ENCODE data around the gene KRT71.
A peak's percentile ranks its signal among the peaks of the same experiment; 100 is the strongest.

The KRT71 gene

GRCh38 chr12:52573743-52574142, 20.8 kb upstream of the KRT71 start, which contains the start of gene KRT74:
Gene KRT74, minus strand, starts transcription at chr12:52573843. Its CDS starts 66 bp downstream, at chr12:52573777.
- CTCF ChIA-PET, result interaction anchor here (1.2 kb wide), 1 partner anchor 234 kb away, joined by 5 read pairs; no protein-coding TSS in a partner anchor

GRCh38 chr12:52573306-52573705, 20.4 kb upstream of the KRT71 start:
- no peak for DNase-seq (ENCODE audit: extremely low spot score)
- TF ChIP-seq ZNF384 (IDR thresholded peaks at IDR 0.05), result no peak
- TF ChIP-seq L3MBTL2 (conservative IDR thresholded peaks at IDR 0.05), result no peak
- no peak for TF ChIP-seq LEF1 (IDR thresholded peaks at IDR 0.05; ENCODE audit: borderline replicate concordance)
- TF ChIP-seq PKNOX1 (IDR thresholded peaks at IDR 0.05), result no peak
- TF ChIP-seq SP1 (IDR thresholded peaks at IDR 0.05), result no peak
- no peak for TF ChIP-seq ARNT (IDR thresholded peaks at IDR 0.05)
- no peak for TF ChIP-seq ELF4 (IDR thresholded peaks at IDR 0.05)
- TF ChIP-seq NFRKB (IDR thresholded peaks at IDR 0.05), result no peak
- CTCF ChIA-PET, result no interaction called here
- POLR2A ChIA-PET, result no interaction called here

More at GRCh38 chr12:52573743-52574142, 20.8 kb upstream of the KRT71 start, which contains the start of gene KRT74:
- TF ChIP-seq SUZ12 (IDR thresholded peaks at IDR 0.05), result no peak
- no peak for TF ChIP-seq CTBP1 (IDR thresholded peaks at IDR 0.05; ENCODE audit: borderline replicate concordance)
- no peak for TF ChIP-seq ZNF384 (IDR thresholded peaks at IDR 0.05)
- TF ChIP-seq PKNOX1 (IDR thresholded peaks at IDR 0.05), result no peak
- no peak for TF ChIP-seq ELF4 (IDR thresholded peaks at IDR 0.05)
- TF ChIP-seq BHLHE40 (IDR thresholded peaks at IDR 0.05; ENCODE audit: borderline replicate concordance), result no peak
- TF ChIP-seq FOXM1 (IDR thresholded peaks at IDR 0.05; ENCODE audit: borderline replicate concordance), result no peak
- no peak for TF ChIP-seq LEF1 (IDR thresholded peaks at IDR 0.05; ENCODE audit: borderline replicate concordance)
- no peak for TF ChIP-seq NFRKB (IDR thresholded peaks at IDR 0.05)
- no peak for TF ChIP-seq ARNT (IDR thresholded peaks at IDR 0.05)
- TF ChIP-seq FOXA1 (IDR thresholded peaks at IDR 0.05), result no peak
- no peak for TF ChIP-seq HDGF (IDR thresholded peaks at IDR 0.05; ENCODE audit: borderline replicate concordance)
- TF ChIP-seq TARDBP (IDR thresholded peaks at IDR 0.05), result no peak
- no peak for TF ChIP-seq FOXK2 (IDR thresholded peaks at IDR 0.05)
- no peak for DNase-seq (ENCODE audit: extremely low spot score)
- POLR2A ChIA-PET, result no interaction called here

GRCh38 chr12:52570511-52570910, 17.6 kb upstream of the KRT71 start:
- CTCF ChIA-PET, result no interaction called here
- TF ChIP-seq TARDBP (IDR thresholded peaks at IDR 0.05) (no peak), HDGF (IDR thresholded peaks at IDR 0.05; ENCODE audit: borderline replicate concordance) (no peak), SP1 (IDR thresholded peaks at IDR 0.05) (no peak), ZNF384 (IDR thresholded peaks at IDR 0.05) (no peak), BHLHE40 (IDR thresholded peaks at IDR 0.05; ENCODE audit: borderline replicate concordance) (no peak), ELF4 (IDR thresholded peaks at IDR 0.05) (no peak), FOXA1 (IDR thresholded peaks at IDR 0.05) (no peak), FOXK2 (IDR thresholded peaks at IDR 0.05) (no peak), FOXM1 (IDR thresholded peaks at IDR 0.05; ENCODE audit: borderline replicate concordance) (no peak), LEF1 (IDR thresholded peaks at IDR 0.05; ENCODE audit: borderline replicate concordance) (no peak)
- DNase-seq (ENCODE audit: extremely low spot score), result no peak
- POLR2A ChIA-PET, result no interaction called here

- no peak for TF ChIP-seq L3MBTL2 (conservative IDR thresholded peaks at IDR 0.05)
- no peak for TF ChIP-seq FOXM1 (IDR thresholded peaks at IDR 0.05; ENCODE audit: borderline replicate concordance)
- TF ChIP-seq ARNT (IDR thresholded peaks at IDR 0.05), result no peak
- TF ChIP-seq CTBP1 (IDR thresholded peaks at IDR 0.05; ENCODE audit: borderline replicate concordance), result no peak
- no peak for TF ChIP-seq SUZ12 (IDR thresholded peaks at IDR 0.05)
- TF ChIP-seq BHLHE40 (IDR thresholded peaks at IDR 0.05; ENCODE audit: borderline replicate concordance), result no peak
- no peak for TF ChIP-seq FOXK2 (IDR thresholded peaks at IDR 0.05)
- TF ChIP-seq PKNOX1 (IDR thresholded peaks at IDR 0.05), result no peak
- no peak for TF ChIP-seq LEF1 (IDR thresholded peaks at IDR 0.05; ENCODE audit: borderline replicate concordance)
- no peak for TF ChIP-seq HDGF (IDR thresholded peaks at IDR 0.05; ENCODE audit: borderline replicate concordance)
- no peak for TF ChIP-seq TARDBP (IDR thresholded peaks at IDR 0.05)
- no peak for TF ChIP-seq ZNF384 (IDR thresholded peaks at IDR 0.05)
- no peak for DNase-seq (ENCODE audit: extremely low spot score)
- ChIA-PET POLR2A (no interaction called here), CTCF (interaction anchor here (0.7 kb wide), 1 partner anchor 11 kb away, joined by 3 read pairs; no protein-coding TSS in a partner anchor)
These were observed 15.2 kb upstream of the KRT71 start for GRCh38 chr12:52568111-52568510.

- TF ChIP-seq ELF4 (IDR thresholded peaks at IDR 0.05), result no peak
- TF ChIP-seq ZNF384 (IDR thresholded peaks at IDR 0.05), result no peak
- no peak for TF ChIP-seq CTBP1 (IDR thresholded peaks at IDR 0.05; ENCODE audit: borderline replicate concordance)
- TF ChIP-seq BHLHE40 (IDR thresholded peaks at IDR 0.05; ENCODE audit: borderline replicate concordance), result no peak
- TF ChIP-seq PKNOX1 (IDR thresholded peaks at IDR 0.05), result peak; percentile 55; the same call in 1 of the 2 replicates
- ChIA-PET CTCF (interaction anchor here (1.7 kb wide), 1 partner anchor 313 kb away, joined by 4 read pairs; no protein-coding TSS in a partner anchor), POLR2A (no interaction called here)
- DNase-seq (ENCODE audit: extremely low spot score), result no peak
These were observed 13.9 kb upstream of the KRT71 start for GRCh38 chr12:52566847-52567291.

- ChIA-PET CTCF (no interaction called here), POLR2A (no interaction called here)
- no peak for DNase-seq (ENCODE audit: extremely low spot score)
- TF ChIP-seq HDGF (IDR thresholded peaks at IDR 0.05; ENCODE audit: borderline replicate concordance) (no peak), FOXK2 (IDR thresholded peaks at IDR 0.05) (no peak), L3MBTL2 (conservative IDR thresholded peaks at IDR 0.05) (no peak), ZNF384 (IDR thresholded peaks at IDR 0.05) (no peak)
These were observed 11.6 kb upstream of the KRT71 start for GRCh38 chr12:52564582-52564981.

Data from HEK293T (cell line).